Non-pigmented ciliary epithelial cell (primary cell): ENCODE data around the gene STMND1.

Experiments used
- DNase-seq: peaks from one replicate; pipeline ENCODE4 v3.0.0-alpha.2; 2010; ENCODE audit warnings: low read depth

Gene STMND1

GRCh38 chr6:17098538-17098937 lies 3.3 kb upstream of the STMND1 start:
- DNase-seq = no peak

- DNase-seq = no peak
Measured at GRCh38 chr6:17099401-17100059, 2.3 kb upstream of the STMND1 start.

DNA sequence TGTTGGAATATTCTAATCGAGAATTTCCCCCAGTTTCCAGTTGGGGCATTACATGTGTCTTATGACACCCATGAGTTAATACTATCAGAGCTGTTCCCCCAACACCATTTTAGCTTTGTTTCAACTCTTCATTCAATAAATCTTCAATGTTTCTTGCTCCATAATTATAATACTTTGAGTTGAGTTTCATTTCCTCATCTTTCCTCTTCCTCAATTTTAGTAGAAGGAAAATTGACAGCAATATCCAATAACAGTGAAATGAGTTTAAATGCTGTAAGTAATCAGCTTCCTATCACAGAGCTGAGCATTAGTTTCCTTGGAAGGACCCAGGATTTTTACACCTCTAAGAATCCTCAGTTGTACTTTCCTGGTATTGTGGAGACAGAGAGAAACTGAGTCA lies 1.0 kb upstream of the STMND1 start:
- no peak for DNase-seq

DNA sequence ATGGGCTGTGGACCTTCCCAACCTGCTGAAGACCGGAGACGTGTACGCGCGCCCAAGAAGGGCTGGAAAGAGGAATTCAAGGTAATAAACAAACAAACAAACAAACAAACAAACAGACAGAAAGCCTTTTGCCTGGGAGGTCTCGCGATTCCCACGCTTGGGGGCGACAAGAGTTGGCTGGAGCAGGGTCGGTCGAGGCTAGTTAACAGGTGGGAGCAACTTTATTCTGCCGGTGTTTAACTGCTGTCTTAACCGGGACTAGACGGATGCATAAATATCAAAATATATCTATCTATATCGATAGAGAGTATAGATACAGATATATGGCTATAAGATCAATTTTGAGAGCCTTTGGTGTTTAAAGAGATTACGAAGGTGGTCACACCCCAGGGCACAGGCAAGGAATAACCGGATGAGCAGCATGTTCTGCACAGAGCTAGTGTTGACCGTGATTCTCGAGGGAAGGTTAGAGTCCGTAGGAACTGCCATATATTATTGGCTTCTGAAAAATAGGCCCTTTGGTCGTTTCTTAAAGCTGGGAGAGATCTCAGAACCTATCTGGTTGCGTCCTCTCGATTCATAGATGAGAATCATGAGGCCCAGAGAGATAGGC lies 514 bp downstream of the STMND1 start:
- no peak for DNase-seq

GRCh38 chr6:17103715-17104114 lies 1.9 kb downstream of the STMND1 start:
- no peak for DNase-seq

DNA sequence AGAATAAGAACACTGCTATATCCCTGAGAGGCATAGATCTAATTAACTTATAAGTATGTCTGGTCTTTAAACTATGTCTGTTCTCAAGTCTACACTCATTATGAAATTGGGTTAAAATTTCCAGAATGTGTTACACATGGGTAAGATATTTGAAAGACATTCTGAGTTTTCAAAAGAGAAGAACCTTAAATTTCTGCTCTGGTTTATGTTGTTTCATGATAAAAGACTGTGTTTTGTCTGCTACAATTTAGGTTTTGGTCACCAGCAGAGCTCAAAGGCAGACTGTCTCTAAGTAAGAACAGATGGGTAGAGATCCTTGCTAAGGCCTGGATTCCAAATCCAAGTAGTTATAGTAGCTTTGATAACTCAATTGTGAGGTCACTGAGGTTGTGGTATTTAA lies 6.0 kb downstream of the STMND1 start:
- DNase-seq = no peak

- DNase-seq = peak; percentile 84
Measured at GRCh38 chr6:17115251-17116116, 13.6 kb downstream of the STMND1 start.

DNA sequence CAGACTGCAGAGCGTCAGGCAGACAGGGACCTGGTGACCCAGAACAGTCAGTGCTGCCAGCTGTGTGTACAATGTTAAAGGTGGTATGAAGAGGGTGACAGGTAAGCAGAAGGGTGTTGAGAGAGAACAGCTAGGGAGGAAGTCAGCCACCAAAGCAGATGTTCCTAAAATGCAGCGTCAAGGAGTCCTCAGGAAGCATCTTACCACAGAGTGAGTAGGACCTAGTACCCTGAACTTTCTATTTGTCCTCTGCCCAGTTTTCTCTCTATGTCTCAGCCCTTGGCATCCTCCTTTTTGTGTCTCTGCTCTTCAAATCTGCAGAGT lies 14.2 kb downstream of the STMND1 start:
- DNase-seq = no peak

GRCh38 chr6:17120019-17120418 lies 18.2 kb downstream of the STMND1 start:
- no peak for DNase-seq

DNA sequence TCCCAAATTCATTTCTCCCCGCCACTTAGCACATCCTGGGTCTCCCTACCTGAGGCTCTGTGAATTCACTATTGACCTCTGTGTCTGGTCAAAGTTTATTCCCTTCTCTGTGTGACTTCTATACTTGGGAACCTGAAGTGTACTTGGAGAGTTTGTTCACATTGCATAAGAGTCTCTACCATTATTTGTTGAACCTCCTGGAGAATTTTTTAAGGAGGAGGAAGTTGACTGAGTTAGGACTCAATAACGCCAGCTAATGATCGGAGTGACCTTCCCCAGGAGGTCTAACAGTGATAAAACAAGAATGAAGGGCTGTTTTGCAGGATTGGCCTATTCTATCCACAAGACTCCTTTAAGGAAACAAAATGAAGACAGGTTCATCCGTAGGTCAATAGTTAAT lies 23.6 kb downstream of the STMND1 start:
- no peak for DNase-seq

DNA sequence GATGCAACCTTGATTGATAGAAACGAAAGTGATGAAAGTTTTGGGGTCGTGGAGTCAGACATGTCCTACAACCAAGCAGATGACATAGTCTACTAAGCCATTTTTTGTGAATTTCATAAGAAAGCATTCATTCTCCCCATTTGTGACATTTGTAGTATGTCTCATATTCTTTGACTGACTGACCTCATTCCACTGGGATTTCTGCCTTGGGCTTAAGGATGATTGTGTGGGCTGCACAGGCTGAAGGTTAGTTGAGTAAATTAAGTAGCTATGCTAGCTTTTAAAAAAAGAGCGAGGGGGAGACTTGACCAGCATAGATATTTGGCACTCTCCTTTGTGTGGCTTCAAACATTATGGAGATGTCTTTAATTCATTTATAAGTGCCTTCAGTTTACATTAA lies 28.9 kb downstream of the STMND1 start:
- no peak for DNase-seq

- DNase-seq = no peak
Measured at GRCh38 chr6:17132967-17133366, 31.1 kb downstream of the STMND1 start.

- DNase-seq = no peak
Measured at GRCh38 chr6:17138033-17138432, 36.2 kb downstream of the STMND1 start.

- DNase-seq = no peak
Measured at GRCh38 chr6:17144016-17144415, 42.2 kb downstream of the STMND1 start.

DNA sequence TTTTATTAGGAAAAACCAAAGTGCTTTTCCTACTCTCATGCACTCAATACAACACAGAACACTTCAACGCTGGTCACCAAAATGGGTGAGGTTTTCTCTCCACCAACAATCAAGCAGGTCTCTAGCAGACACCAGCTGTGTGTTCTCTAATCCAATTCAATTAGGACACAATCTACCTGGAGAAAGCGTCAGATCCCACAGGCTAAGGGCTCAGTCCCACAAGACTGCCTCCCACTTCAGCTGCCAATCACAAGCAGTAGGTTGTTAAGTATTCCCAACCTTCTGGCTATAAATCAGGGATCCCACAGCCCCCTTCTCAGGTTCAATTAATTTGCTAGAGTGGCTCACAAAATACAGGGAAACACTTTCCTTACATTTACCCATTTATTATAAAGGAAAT lies 47.7 kb downstream of the STMND1 start:
- DNase-seq = no peak

- DNase-seq = no peak
Measured at GRCh38 chr6:17150096-17150495, 48.2 kb downstream of the STMND1 start.

DNA sequence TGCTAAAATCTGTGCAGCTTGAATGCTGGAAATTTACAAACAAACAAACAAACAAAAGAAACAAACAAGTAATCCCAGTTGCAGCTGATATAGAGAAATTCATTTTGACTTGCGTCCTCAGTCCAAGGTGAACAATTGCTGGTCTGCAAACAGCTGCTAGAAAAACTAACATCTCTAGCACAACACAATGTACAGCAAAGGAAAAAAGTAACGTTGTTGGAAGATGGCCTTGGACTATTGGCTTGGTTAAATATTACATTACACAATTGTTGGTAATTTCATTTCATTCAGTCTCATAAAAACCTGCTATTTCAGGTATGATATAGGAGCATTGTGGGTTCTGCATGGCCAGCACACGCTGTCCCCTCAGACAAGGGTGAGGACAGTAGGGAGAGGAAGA lies 50.0 kb downstream of the STMND1 start:
- DNase-seq = no peak

- no peak for DNase-seq
Measured at GRCh38 chr6:17152703-17153102, 50.9 kb downstream of the STMND1 start.

DNA sequence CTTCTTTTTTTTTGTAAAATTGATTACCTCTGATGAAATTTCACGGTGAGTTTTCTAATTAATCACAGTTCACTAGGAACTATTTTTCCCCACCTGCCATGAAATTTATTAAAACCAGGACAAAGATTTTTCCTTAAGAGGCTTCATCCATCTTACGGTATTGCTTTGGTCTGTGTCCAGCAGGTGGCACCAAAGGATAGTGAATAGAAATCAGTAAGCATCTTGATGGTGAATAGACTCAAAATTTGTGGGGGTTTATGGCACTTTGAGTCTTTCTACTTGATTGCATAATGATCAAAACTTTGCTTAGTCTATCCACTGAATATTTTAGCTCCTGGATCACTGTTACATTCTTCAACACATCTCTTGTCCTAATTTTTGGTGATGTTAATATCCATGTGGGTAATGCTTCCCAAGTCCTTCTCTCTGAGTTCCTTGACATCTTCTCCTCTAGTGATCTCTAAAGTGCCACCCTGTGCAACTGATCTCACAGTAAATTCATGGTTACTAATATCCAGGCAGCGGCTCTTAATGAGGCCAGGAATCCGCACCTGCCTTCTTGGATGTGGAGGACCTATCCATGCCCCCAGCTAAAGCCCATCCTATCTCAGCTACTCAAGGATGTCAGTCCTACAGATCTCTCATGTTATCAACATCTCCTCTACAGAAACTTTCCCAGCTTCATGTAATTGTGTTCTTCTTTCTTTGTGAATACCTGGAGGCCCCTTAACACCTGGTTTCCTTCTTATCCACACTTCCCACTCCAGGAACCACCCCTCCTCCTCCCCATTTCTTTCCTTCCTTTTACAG lies 54.5 kb downstream of the STMND1 start:
- peak; percentile 72 for DNase-seq

DNA sequence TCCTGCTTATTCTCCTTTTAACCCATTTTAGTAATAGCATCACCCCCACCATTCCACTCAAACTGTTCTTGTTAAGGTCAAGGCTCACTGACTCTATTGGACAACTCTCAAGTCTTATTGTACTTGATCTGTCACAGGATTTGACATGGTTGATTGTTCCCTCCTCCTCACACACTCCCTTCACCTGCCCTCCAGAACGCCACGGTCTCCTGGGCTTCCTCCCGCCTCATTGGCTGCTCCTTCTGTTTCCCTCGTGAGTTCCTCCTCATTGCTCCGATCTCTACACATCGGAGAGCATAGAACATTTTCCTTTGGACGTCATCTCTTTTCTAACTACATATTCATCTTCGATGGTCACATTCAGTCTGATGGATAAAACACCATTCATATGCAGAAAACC lies 55.1 kb downstream of the STMND1 start:
- DNase-seq = no peak

DNA sequence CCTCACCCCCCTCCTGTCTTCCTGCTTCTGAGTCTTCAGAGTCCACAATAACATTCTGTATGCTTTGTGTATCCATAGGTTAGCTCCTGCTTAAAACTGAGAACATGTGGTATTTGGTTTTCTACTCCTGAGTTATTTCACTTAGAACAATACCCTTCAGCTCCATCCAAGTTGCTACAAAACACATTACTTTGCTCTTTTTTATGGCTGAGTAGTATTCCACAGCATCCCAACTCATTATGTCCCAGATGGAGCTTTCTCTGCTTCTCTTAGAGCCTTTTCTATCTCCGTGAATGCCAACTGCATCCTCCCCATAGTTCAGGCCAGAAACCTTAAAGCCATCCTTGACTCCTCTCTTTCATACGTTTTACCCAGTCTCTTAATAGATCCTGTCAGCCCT lies 55.8 kb downstream of the STMND1 start:
- no peak for DNase-seq

DNA sequence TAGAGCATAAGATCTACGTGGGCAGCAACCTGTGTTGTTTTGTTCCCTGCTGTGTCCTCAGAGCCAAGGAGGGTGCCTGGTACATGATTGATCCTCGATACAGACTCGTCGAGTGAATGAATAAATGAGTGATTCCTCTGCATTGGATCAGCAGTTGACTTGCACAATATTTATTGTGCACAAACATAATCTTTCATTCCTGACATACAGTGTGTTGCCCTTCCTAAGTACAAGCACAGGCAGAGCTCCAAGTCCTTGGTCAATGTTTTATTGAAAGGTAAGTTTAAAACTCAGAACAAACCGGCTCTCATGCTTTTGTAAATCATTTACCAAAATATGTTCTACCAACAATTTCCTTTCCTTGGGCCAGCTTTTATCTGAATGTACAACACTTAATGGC lies 57.4 kb downstream of the STMND1 start:
- DNase-seq = no peak

DNA sequence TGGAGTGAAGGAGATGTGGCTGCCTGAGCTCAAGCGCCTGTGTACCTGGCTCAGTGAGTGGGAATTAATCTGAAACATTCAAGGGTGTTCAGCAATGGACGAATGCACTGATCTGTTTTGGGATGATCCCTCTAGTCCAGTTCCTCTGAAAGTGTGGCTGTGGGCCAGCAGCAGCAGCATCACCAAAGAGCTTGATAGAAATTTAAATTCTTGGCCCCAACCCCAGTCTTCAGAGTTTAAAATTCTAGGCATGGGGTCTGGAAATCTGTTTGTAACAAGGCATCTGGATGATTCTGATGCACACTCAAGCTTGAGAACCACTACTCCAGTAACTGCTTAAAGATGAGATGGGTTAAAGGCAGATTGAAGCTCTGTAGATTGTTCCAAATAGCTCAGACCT lies 59.2 kb downstream of the STMND1 start:
- no peak for DNase-seq
